GM19328 (cell line): Measurements from ENCODE around the gene SCD5.

Experiments used
- ATAC-seq: cut with Tn5 transposase; IDR thresholded peaks from one replicate; pipeline ENCODE4 v1.9.1; 2021; ENCODE audit warnings: mild to moderate bottlenecking, moderate library complexity; ENCODE audit not compliant: unreplicated experiment

Gene SCD5

DNA sequence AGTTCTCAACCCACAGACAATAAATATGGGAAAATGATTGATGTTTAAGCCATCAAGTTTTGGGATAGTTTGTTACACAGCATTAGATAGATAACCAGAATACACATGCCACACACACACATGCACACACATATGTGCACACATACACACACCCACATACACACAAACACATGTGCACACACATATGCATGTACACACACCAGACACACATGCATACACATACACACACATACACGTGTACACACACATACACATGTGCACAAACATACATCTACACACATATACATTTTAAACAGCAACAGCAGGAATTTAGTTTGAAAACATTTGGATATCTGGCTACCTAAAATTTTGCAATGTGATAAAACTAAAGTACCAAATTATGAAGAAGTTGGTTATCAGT, 194.1 kb downstream of the SCD5 start:
- ATAC-seq = no peak

DNA sequence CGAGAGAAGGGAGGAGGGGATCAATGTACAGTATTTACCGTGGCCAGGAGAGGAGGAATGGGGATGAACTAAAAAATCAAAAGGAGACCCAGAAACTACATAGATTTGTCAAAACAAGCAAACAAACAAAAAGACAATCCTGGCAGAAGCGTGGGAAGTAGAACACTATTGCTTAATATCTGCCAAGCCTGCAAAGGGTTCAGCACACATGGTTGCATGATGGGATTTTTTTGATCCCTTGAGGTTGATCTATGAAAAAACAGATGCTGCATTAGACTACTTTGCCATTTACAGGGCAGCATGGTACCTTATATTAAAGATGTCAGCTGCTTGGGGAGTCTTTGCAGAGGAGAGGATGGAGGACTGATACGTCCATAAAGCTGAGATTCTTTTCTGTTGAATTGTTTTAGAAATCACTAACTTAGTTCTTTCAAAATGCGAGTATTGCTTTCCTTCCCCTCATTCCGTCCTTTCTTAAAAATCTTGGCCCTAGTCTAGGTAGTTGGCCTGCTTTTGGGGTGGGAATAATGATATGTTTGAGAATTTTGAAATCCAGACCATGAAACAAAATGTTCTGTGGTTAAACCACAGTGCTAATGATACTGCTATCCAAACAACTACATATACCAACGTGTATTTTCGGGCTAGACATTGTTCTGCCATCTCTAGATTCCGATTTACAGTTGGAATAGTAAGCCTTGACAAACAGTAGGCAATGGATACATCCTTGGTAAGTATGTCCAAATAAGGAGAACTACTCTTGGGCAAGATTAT, 197.2 kb downstream of the SCD5 start:
- no peak for ATAC-seq

DNA sequence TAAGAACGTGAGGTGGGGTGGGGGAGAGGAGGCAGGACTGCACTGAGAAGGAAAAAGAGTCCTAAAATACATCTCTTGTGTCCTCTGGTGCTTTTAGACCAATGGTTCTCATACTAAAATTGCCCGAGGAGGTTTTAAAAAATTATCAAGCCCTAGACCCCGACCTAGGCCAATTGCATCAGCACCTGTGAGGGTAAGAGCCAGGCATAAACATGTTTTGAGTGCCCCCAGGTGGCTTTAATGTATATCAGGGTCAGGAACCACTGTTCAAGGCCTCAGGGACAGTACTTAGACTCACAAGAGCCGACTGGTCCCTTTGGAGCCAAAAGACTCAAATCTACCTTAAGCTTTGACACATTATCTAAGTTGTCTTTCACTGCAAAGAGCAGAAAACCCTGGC, 199.3 kb downstream of the SCD5 start:
- no peak for ATAC-seq

DNA sequence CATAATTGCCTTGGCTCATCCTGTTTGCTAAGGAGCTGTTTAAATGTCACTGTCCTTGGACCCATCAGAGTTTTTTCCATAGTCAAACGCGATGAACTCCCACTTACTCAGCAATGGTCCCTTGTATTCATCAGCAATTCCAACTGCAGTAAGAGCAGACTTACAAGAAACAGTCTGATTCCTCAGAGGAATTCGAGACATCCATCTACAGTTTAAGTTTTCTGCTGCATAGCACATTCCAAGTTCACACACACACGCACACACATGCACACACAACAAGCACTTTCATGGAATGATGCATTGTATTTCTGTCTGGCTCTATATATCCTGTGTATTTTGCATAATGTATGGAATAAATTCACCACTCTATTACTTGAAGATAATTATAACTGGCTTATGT, 204.1 kb downstream of the SCD5 start:
- no peak for ATAC-seq

DNA sequence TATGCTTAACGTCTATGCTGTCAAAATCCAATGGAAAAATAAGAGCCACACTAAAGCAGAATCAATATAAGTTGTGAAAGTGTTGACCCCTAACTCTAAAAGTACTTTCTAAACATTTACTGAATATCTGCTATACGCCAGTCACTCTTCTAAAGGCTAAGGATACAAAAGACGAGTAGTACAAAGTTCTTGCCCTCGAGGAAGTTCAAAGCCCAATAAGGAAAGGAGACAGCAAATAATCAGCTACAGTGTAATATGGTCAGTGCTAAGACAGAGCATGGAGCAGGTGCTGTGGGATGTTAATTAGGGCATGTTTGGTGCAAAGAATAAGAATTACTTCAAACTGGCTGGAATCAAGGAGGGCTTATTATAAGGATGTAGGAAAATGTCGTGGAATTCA, 205.2 kb downstream of the SCD5 start:
- ATAC-seq = no peak

DNA sequence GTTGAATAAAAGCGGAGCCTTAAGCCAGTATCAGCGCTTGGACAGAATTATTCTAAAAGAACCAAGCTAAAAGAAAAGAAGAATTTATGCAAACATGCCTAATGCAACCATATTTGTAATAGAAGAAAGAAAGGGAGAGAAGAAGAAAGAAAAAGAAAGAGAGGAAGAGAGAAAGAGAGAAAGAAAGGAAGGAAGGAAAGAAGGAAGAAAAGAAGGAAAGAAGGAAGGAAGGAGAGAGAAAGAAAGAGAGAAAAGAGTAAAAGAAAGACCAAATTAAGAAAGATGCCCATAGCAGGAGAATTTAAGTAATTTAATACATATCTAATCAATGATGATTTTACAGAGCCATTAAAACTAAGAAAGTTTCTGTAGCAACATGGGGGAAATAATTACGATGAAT, 206.0 kb downstream of the SCD5 start:
- no peak for ATAC-seq

DNA sequence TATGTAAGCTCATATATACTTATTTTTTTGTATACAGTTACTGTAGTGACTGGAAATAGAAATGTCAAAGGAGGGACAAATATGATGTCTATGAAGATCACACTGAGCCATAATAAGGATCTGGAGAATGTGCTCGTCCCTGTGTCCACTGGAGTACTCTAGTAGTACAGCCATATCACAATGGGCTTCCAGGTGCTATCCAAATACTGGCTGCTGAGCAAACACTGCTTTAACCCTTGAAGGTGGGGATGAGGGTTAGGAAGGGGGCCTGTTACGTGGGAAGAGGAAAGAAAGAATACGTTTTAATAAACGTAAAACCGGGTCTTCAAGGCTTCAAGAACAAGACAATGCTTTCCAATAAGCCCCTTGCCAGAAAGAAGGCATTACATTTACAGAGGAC, 207.0 kb downstream of the SCD5 start:
- ATAC-seq = no peak

DNA sequence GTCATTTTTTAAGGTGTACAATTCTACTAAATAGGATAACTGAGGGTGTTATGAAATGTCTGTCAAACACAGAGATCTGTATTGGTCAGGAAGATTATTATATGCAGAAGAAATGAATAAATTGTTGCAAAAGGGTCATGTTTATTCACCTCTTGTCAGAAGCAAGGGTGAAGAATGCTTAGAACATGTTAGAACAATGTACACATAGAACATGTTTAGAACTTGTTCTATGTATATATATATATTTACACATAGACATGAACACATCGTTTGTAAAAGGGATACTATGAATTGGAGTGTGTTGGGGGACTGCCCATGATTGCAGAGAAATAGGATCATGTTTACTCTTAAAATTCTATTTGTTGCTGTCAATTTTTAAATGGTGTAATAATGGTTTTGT, 208.8 kb downstream of the SCD5 start:
- no peak for ATAC-seq

DNA sequence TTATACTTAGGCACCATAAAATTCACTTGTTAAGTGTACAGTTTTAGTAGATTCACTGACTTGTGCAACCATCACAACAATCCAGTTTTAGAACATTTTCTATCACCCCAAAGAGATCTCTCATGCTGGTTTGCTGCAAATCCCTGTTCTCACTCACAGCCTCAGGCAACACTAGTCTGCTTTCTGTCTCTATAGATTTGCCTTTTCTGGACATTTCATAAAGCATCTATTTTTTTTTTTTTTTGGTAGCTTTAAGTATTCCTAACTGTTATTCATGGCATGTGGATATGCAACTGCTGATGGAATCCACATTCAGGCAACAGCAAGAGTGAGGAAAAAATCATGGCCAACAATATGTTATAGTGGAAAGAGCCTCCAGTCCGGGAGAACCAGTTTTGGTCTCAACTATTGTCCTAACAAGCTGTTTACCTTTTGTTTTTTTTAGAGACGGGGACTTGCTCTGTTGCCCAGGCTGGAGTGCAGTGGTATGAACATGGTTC, 209.8 kb downstream of the SCD5 start:
- no peak for ATAC-seq

DNA sequence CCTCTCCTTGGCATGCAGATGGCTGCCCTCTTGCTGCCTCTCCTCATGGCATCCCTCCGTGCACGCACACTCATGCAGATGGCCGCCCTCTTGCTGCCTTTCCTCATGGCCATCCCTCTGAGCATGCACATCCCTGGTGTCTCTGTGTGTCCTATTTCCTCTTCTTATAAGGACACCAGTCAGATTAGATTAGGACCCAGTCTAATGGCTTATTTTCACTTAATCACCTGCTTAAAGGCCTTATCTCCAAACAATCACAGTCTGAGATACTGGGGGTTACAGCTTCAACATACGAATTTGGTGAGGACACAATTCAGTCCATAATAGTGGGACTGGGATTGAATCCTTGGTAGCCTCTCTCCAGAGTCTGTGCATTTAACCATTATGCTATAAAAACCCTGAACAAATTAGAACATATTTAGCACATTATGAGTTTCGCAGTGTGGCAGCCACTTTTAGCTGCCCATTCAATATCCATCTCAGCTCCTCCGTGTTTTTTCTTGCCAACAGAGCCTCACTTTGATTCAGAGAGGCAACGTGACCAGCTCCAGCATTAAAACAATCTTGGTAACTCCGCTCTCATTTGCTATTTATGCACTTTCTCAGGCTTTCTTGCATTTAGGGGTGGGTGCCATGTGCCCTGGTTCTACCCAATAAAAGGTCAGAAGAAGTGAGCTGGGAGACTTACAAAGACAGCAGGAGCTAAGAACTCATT, 210.6 kb downstream of the SCD5 start:
- ATAC-seq = no peak

DNA sequence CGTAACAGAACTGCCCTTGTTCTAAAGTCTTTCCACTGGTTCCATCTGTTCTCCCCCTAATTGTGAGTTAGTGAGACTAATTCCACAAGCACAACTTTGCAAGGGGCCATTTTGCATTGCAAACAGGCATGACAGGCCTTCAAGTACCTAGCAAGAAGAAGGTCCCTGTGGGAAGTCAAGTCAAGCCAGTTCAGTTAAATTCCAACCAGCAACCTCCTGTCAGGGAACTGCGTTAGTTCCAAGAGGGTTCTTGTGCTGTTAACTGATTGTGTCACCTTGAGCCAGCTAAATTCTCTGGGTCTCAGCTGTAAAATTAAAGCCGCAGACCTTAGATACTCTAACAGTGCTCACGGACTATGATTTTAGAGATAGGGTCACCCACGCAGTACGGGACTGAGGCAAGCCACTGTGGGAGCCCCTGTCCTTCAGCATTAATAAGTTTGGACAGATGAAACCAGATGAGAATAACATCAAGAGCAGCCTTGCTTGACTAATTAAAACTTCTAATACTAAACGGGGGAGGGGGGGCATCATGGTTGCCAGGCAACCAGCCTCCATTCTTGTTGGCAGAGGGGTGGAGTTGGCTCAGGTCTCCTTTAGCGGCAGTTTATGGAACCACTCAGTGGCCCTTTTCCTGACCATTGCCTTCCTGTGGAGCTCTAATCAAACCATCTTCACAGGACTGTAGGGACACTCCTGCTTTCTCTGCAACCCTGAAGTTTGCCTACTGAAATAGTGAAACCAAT, 212.7 kb downstream of the SCD5 start:
- ATAC-seq = no peak

DNA sequence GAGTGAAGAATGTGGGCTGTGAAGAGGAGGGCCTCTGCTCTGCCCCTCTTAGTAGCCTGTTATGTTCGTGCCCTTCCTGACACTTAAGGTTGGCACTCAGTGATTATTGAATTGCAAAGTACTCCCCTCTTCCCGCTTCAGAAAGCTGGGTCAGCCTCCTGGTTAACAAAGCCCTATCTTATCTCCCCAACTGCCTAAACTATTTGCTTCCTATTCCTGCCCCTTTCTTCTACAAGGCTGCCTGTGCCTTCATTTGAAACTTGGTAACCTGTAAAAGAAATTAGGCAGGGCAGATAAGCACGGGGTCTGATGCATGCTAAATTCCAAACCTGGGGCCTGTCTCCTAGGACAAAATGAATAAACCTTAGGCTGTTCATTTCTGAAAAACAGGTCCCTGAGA, 213.7 kb downstream of the SCD5 start:
- ATAC-seq = no peak

DNA sequence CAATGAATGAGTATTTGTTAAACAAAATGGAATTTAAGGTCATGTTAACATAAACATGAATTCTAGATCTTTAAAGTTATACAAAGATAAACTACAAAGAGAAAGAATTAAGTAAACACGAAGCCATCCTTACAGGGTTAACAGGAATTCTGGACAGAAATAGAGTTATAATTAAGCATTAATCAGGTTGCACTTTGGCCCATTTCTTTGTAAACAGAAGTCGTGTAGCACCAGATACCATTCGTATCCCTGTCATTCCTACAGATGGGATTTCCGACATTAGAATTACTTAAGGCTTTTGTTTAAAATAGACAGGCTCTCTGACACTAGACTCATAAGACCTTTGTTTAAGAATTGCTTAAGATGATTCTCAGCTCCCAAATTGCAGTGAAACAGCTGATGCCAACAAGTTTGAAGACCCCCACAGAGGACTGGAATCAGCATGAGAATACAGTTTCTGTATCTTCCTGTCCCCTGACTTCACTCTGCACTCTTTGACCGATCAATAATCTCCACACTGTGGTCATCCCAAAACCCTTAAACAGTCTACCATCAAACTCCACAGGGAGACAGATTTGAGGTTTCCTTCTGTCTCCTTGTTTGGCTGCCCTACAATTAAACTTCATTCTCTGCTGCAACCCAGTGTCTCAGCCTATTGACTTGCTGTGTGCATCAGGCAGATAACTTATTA, 214.6 kb downstream of the SCD5 start:
- ATAC-seq = no peak

DNA sequence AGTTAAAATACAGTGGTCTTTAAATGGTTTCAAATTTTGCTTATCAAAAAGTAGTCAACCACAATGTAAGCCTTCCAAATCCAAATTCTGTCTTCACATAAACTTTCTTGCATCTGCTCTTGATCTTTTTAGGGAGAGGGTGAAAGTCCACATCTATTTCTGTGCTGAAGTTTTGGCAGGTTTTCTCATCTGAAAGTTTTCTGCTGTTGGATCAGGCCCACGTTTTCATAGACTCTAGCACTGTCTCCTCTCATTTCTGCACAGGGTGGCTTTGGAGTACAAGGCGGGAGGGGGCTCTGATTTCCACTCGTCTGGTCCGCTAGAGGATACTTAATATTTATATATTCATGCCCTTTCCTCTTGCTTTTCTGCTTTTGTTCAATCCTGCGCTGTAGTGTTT, 218.7 kb downstream of the SCD5 start:
- ATAC-seq = no peak
